Activated T-cell treated with anti-CD3 and anti-CD28 coated beads for 48 hours (primary cell): Measurements from ENCODE around the gene AMIGO2.
"Not testable (repeated sequence)": the region's sequence is repeated elsewhere in the genome, so short reads cannot be mapped to it uniquely, and the experiment has no call there.

Experiments used
- DNase-seq: peaks from one replicate; pipeline ENCODE4 v3.0.0-alpha.2; 2020; ENCODE audit warnings: low read depth

AMIGO2 gene

GRCh38 chr12:47073951-47074350 is 5.8 kb downstream of the AMIGO2 start:
- DNase-seq = no peak

- DNase-seq = no peak
Observed at GRCh38 chr12:47071241-47071852, 8.4 kb downstream of the AMIGO2 start.

- no peak for DNase-seq
Observed at GRCh38 chr12:47070310-47070709, 9.4 kb downstream of the AMIGO2 start.

- no peak for DNase-seq
Observed at GRCh38 chr12:47068539-47068938, 11.2 kb downstream of the AMIGO2 start.

GRCh38 chr12:47067771-47068431 is 11.9 kb downstream of the AMIGO2 start:
- no peak for DNase-seq

- no peak for DNase-seq
Observed at GRCh38 chr12:47067176-47067575, 12.6 kb downstream of the AMIGO2 start.

GRCh38 chr12:47066278-47067025 is 13.3 kb downstream of the AMIGO2 start:
- DNase-seq = no peak

- no peak for DNase-seq
Observed at GRCh38 chr12:47065546-47065945, 14.2 kb downstream of the AMIGO2 start.

GRCh38 chr12:47058640-47059039 is 21.1 kb downstream of the AMIGO2 start:
- not testable (repeated sequence) for DNase-seq

- DNase-seq = not testable (repeated sequence)
Observed at GRCh38 chr12:47056944-47057343, 22.8 kb downstream of the AMIGO2 start.

GRCh38 chr12:47055856-47056255 is 23.9 kb downstream of the AMIGO2 start:
- not testable (repeated sequence) for DNase-seq

- DNase-seq = no peak
Observed at GRCh38 chr12:47054659-47055058, 25.1 kb downstream of the AMIGO2 start.

GRCh38 chr12:47053961-47054360 is 25.8 kb downstream of the AMIGO2 start:
- DNase-seq = no peak

- no peak for DNase-seq
Observed at GRCh38 chr12:47052274-47052673, 27.5 kb downstream of the AMIGO2 start.

GRCh38 chr12:47051291-47051690 is 28.5 kb downstream of the AMIGO2 start:
- DNase-seq = not testable (repeated sequence)

- no peak for DNase-seq
Observed at GRCh38 chr12:47048541-47048940, 31.2 kb downstream of the AMIGO2 start.

- DNase-seq = no peak
Observed at GRCh38 chr12:47041327-47041726, 38.4 kb downstream of the AMIGO2 start.

- DNase-seq = no peak
Observed at GRCh38 chr12:47039756-47040155, 40.0 kb downstream of the AMIGO2 start.

GRCh38 chr12:47039079-47039478 is 40.7 kb downstream of the AMIGO2 start:
- no peak for DNase-seq

GRCh38 chr12:47038270-47038748 is 41.5 kb downstream of the AMIGO2 start:
- no peak for DNase-seq

GRCh38 chr12:47035484-47035883 is 44.3 kb downstream of the AMIGO2 start:
- no peak for DNase-seq

GRCh38 chr12:47034661-47035060 is 45.1 kb downstream of the AMIGO2 start:
- DNase-seq = no peak
